Gastroesophageal sphincter (tissue), 4 donors: ENCODE data around the gene KHDC4. TPM values are rescaled to one million over a fixed set of nuclear protein-coding genes. Genes with fewer than 3 reads are reported as not detected.

Experiments
- ATAC-seq: fragments of 150-250 bp; one replicate; pipeline ENCODE4 v1.9.1; 2016; ENCODE audit warnings: mild to moderate bottlenecking, moderate library complexity
- H3K27ac ChIP-seq, 4 donors: fragments of 200-600 bp; sonication (generic) in 3 of 4; 1 replicate in 3 of 4; 2 replicates in 1 of 4; pipeline ENCODE4 v1.5.1; 2016 to 2019
- H3K27me3 ChIP-seq: fragments of 200-600 bp; sonication (generic); one replicate; pipeline ENCODE4 v1.5.1; 2019
- H3K36me3 ChIP-seq, 2 donors: fragments of 200-600 bp; sonication (generic); one replicate each; pipeline ENCODE4 v1.5.1; 2019; ENCODE audit warnings: control low read depth in 1 of 2
- H3K4me1 ChIP-seq, 3 donors: fragments of 200-600 bp; sonication (generic); 1 replicate in 2 of 3; 2 replicates in 1 of 3; pipeline ENCODE4 v1.5.1; 2016 to 2019; ENCODE audit warnings: control low read depth in 2 of 3
- H3K4me3 ChIP-seq, 2 donors: fragments of 200-600 bp; sonication (generic); one replicate each; pipeline ENCODE4 v1.5.1; 2019; ENCODE audit warnings: mild to moderate bottlenecking in 1 of 2, moderate library complexity in 1 of 2
- H3K9me3 ChIP-seq, 3 donors: fragments of 200-600 bp; sonication (generic); one replicate each; pipeline ENCODE4 v1.5.1; 2017 to 2019; ENCODE audit warnings: control low read depth in 2 of 3
- CTCF ChIP-seq, 4 experiments: fragments of 200-600 bp in 2 of 4; fragments of 450-650 bp in 2 of 4; sonication (generic) in 1 of 4; IDR thresholded peaks; one replicate each; pipeline ENCODE4 v1.5.1; 2017 to 2019; ENCODE audit warnings: antibody characterized with exemption in 4 of 4, mild to moderate bottlenecking in 2 of 4, moderate library complexity in 2 of 4
- EP300 ChIP-seq: sonication (generic); formaldehyde crosslinking; IDR thresholded peaks from one replicate; pipeline ENCODE4 v1.6.1; 2017; ENCODE audit warnings: antibody characterized with exemption, mild to moderate bottlenecking
- POLR2A ChIP-seq, 2 donors: fragments of 450-650 bp; IDR thresholded peaks; one replicate each; pipeline ENCODE4 v1.6.1; 2017; ENCODE audit warnings: antibody characterized with exemption in 2 of 2, mild to moderate bottlenecking in 2 of 2, moderate library complexity in 1 of 2
- POLR2AphosphoS5 ChIP-seq: sonication (generic); formaldehyde crosslinking; IDR thresholded peaks from one replicate; pipeline ENCODE4 v1.6.1; 2017; ENCODE audit warnings: antibody characterized with exemption
- WGBS, 2 donors: methylation state at CpG; one replicate each; pipeline ENCODE4 v1.1.5; 2018; ENCODE audit warnings: low coverage in 1 of 2; 5-methylcytosine and 5-hydroxymethylcytosine counted together
- total RNA-seq, 4 donors: library from RNA; depleted of rRNA; stranded (reverse); fragments of >200 nt; gene quantifications; one replicate each; pipeline ENCODE4 v1.1.0, GENCODE V29; 2016

Gene KHDC4
- total RNA-seq, 4 donors from 2014 or later, result 20.4 to 57.4 (median 34.6) TPM

GRCh38 chr1:155892796-155893195 lies 41.4 kb downstream of the KHDC4 start:
- WGBS, 2 donors, result 25 to 40% methylated on average over 2 to 3 of the region's 3 CpGs
- Histone ChIP-seq H3K36me3 (peaks cover 0 to 21% of the 10 kb centered on the region in 2 donors), H3K9me3 (no peaks in the 10 kb centered on the region), H3K27ac (peak overlapping the region in 3 of 4 donors; percentile 68 to 79 (median 76)), H3K27me3 (no peaks in the 10 kb centered on the region), H3K4me3 (no peak overlapping the region), H3K4me1 (peaks cover 0 to 24% (median 11%) of the 10 kb centered on the region in 3 donors)
- no peak for TF ChIP-seq EP300
- no peak for TF ChIP-seq POLR2AphosphoS5
- TF ChIP-seq POLR2A (IDR thresholded peaks at IDR 0.05), result no peak
- no peak for TF ChIP-seq CTCF (IDR thresholded peaks at IDR 0.05)
- no peak for ATAC-seq

GRCh38 chr1:155890251-155890650 lies 44.0 kb downstream of the KHDC4 start:
- TF ChIP-seq EP300 (no peak), POLR2AphosphoS5 (no peak), POLR2A (IDR thresholded peaks at IDR 0.05) (no peak), CTCF (IDR thresholded peaks at IDR 0.05) (no peak)
- no peak for ATAC-seq
- no peaks in the 10 kb centered on the region for H3K36me3 ChIP-seq
- H3K4me3 ChIP-seq, result no peak overlapping the region
- WGBS, 2 donors, result 56 to 65% methylated on average over 3 of the region's 3 CpGs
- H3K9me3 ChIP-seq, result no peaks in the 10 kb centered on the region
- no peak overlapping the region for H3K27ac ChIP-seq
- peaks cover 0 to 24% (median 11%) of the 10 kb centered on the region in 3 donors for H3K4me1 ChIP-seq
- H3K27me3 ChIP-seq, result no peaks in the 10 kb centered on the region

- Histone ChIP-seq H3K36me3 (no peaks in the 10 kb centered on the region), H3K9me3 (no peaks in the 10 kb centered on the region), H3K4me1 (peaks cover 0 to 24% (median 11%) of the 10 kb centered on the region in 3 donors), H3K4me3 (no peak overlapping the region), H3K27me3 (no peaks in the 10 kb centered on the region), H3K27ac (no peak overlapping the region)
- ATAC-seq, result no peak
- TF ChIP-seq POLR2AphosphoS5 (no peak), EP300 (no peak), CTCF (IDR thresholded peaks at IDR 0.05) (no peak), POLR2A (IDR thresholded peaks at IDR 0.05) (no peak)
- 56 to 72% methylated on average over 2 of the region's 2 CpGs for WGBS, 2 donors
These were observed 44.6 kb downstream of the KHDC4 start for GRCh38 chr1:155889566-155889965.

- TF ChIP-seq POLR2AphosphoS5, result no peak
- TF ChIP-seq EP300, result no peak
- no peak for TF ChIP-seq POLR2A (IDR thresholded peaks at IDR 0.05)
- no peak for TF ChIP-seq CTCF (IDR thresholded peaks at IDR 0.05)
- H3K4me3 ChIP-seq, result no peak overlapping the region
- WGBS, 2 donors, result 100% methylated on average over 3 of the region's 5 CpGs; no CpG with 5 or more reads in 1 of the 2 donors
- no peak overlapping the region for H3K27ac ChIP-seq
- no peak for ATAC-seq
- H3K36me3 ChIP-seq, result peaks cover 0 to 3% of the 10 kb centered on the region in 2 donors
- H3K4me1 ChIP-seq, result peaks cover 0 to 15% (median 6%) of the 10 kb centered on the region in 3 donors
- H3K27me3 ChIP-seq, result no peaks in the 10 kb centered on the region
- no peaks in the 10 kb centered on the region for H3K9me3 ChIP-seq
These were observed 45.7 kb downstream of the KHDC4 start for GRCh38 chr1:155888481-155888880.

GRCh38 chr1:155884982-155885381 lies 49.2 kb downstream of the KHDC4 start:
- H3K27ac ChIP-seq, result no peak overlapping the region
- no peaks in the 10 kb centered on the region for H3K27me3 ChIP-seq
- ATAC-seq, result no peak
- no peaks in the 10 kb centered on the region for H3K9me3 ChIP-seq
- H3K36me3 ChIP-seq, result peaks cover 0 to 32% of the 10 kb centered on the region in 2 donors
- no peaks in the 10 kb centered on the region for H3K4me1 ChIP-seq
- no peak overlapping the region for H3K4me3 ChIP-seq
- TF ChIP-seq CTCF (IDR thresholded peaks at IDR 0.05) (no peak), EP300 (no peak), POLR2AphosphoS5 (no peak), POLR2A (IDR thresholded peaks at IDR 0.05) (no peak)
